Hematopoietic multipotent progenitor cell treated with erythropoietin and hydrocortisone succinate and interleukin-3 and kit ligand, for 15 days (in vitro differentiated cells): ENCODE measurements around the gene DLG2.

Experiments
- DNase-seq: peaks from one replicate; pipeline ENCODE4 v3.0.0-alpha.2; 2015; ENCODE audit warnings: low spot score

DLG2 gene

DNA sequence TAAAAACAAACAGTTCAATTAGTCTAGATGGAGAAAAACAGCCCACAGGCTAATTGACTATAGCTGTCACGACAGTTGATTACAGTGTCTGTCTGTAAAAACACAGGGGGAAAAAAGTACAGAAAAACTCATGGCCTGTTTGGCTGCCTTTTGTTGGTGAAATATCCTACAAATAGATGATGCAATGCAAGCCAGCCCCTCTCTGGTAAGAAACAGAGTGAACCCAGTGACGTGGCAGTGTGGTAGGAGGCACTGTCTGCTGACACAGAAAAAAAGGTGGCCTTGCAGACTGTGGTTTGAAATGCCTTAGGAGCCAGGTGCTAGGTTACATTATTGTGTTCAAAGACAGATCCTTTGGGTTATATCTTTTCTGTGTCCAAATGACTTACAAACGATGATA is 1909.6 kb downstream of the DLG2 start:
- no peak for DNase-seq

DNA sequence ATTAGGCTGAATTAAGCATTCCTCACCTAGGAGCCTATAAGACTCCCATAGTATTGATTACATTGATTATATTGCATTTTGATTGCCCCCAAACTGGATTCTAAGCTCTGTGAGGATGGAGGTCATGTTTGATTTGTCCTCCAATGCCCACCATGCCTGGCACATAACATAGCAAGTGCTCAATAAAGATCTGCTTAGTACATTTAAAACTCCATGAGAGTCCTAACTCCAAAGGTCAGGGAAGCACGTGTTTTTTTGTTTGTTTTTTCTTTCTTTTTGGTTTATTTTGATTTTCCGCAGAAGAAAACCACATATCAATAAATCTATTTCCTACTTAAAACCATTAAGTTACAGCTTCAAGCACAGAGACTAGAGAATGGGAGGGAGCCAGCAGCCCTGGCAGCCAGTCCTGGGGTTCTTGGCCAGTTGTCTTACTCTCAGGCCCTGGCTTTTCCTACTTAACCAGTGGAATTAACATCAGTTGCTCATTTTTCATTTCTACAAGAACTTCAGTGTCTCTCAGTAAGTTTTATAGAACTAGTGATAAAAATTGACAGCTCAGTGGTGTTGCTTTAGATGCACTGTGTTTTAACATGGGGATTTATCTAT is 1911.1 kb downstream of the DLG2 start:
- DNase-seq: no peak

DNA sequence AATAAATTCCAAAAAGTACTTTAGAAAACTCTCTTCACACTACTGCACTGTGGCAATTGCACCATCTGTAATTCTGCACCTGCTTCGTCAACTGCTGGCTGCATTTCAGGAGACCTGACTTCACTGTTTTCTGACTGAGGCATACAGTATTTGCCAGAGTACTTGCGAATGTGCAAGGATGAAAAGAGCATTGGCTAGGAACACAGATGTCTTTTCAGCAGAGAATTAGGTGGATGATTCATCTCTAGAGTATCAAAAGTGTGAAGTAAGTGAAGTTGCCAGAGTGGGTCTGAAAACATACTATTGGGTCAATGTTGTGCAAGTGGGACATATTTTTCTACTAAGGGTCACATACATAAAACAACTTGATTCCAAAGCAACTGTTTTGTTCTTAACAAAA is 1913.4 kb downstream of the DLG2 start:
- DNase-seq: no peak

DNA sequence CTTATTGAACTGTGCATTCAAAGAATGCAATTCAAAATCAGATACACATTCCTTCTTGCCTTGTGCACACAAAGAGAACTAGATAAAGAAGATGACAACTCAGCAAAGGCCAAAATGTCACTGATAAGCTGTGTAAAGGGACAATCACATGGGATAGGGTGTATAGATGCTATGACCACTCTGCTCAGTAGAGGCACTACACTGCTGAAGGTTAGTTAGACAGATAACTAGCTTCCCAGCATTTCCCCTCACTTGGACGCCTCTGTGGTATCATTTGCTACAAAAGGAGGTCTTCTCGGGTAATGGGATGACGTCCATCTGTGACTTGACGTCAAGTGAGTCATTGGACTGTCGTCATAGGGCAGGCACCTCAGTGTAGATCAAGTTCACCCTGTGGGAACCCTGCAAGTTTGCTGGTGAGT is 1916.0 kb downstream of the DLG2 start:
- no peak for DNase-seq

DNA sequence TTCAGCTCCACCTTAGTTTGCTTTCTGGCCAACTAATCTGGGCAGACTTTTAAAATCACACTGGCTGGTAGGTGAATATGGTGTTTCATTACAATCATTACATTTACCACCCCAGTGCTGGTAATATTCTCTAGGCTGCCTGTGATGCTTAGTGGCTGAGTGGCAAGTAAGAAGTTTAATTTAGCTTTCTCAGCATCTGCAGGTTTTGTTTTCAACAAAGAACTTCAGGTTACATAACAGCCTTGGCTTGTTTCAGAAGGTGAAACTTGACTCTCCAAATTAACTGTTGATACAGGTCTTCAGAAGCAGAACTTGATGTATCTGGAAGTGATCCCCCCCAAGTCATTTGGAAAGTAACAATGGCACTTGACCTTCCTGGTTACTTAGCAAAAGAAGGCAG is 1917.7 kb downstream of the DLG2 start:
- DNase-seq: no peak

DNA sequence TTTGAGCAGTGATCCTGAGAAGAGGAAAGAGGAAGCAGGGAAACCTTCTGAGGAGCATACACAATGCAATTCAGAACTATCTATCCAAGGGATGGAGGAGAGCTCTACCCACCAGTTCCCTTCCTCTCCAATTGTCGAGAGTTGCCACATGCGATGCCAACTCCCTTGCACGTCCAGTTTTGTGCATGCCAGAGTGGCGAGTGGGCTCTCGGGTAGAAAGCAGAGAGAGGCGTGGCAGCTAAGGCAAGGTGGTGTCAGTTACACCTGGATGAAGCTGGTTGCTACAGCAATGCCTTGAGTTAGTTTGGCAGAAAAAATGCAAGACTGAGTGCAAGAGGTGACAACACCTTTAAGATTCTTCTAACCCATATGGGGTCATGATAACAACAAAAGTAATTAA is 1920.6 kb downstream of the DLG2 start:
- DNase-seq: no peak

DNA sequence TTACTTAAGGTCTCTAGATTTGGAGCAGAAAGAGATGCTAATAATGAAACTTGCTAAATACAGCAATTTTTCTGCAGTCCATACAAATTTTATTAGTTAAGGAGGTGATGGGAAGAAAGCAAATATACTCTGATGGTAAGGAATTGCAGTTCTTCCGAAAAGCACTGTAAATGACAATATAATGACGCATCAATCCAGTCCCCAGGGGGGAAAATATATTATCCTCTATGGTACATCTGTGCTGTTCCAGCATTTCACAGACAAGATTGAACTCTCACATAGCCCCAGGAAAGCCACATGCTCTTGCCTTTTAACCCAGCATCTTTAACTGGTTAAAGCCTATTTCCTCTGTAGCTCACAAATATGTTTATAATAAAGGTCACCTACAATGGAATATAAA is 1924.3 kb downstream of the DLG2 start:
- DNase-seq: no peak

DNA sequence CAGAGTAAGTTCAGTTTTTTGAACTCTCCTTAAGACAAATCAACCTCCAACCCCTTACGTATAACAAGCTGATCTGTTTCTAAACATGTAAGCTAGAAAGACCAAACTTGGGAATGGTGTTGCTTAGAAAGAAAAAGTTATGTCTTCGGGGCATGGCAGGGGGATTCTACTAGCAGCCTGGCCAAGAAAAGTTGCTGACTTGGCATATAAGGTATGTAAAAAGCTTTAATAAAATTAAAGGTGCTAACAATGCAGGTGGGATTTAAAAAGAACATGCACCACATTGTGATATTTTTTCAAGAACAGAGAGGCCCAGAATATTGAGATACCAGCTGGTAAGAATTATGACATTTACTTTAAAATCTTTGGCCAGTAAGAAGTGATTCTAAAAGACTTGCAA is 1929.6 kb downstream of the DLG2 start:
- no peak for DNase-seq

DNA sequence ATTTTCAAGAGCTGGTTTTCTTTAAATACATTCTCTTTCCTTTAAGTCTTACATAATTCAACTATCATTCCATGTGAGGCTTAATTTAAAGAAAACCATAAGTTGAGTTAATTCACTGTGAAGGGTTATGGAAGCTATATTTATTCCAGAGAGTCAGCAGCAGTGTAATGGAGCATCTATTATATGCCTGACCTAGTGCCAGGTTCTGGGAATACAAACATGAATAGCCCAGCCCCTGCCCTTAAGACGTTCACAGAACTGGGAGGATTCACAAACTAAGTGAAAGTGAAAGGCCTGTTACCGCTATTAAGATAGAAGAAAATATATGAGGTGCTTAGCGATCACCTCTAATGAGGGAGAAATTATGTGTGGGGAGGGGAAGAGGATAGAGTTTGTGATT is 1932.1 kb downstream of the DLG2 start:
- no peak for DNase-seq

DNA sequence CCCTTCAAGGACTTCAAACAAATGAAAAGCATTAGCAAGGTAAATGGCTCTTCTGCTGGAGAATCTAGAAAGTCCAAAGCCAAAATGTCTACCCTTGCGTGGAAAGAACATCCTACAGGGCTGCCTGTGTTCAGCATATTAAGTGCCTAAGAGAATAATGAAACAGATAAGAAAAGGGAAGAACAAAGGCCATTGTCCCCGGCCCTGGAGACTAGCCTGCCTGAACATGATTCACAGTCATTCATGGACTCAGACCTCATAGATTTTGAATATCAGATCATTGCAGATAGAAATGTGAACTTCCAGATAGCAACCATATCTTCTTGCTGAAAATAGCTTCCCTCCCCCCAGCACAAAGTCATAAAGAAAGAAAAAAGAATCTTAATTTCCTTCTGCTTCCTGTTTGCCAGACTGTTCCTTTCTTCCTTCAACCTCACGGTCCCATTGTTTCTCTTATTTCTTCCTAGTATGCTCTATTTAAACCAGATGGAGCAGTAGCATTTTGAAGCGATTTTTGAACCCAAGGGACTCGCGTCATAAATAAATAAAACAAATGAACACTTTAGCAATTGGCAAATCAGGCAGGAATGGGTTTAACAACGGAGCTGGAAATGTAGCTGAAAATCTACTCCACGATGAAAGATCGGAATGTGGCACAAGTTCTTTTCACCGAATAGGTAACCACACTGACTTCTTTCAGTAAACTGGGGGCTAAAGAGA is 1932.8 kb downstream of the DLG2 start:
- no peak for DNase-seq

DNA sequence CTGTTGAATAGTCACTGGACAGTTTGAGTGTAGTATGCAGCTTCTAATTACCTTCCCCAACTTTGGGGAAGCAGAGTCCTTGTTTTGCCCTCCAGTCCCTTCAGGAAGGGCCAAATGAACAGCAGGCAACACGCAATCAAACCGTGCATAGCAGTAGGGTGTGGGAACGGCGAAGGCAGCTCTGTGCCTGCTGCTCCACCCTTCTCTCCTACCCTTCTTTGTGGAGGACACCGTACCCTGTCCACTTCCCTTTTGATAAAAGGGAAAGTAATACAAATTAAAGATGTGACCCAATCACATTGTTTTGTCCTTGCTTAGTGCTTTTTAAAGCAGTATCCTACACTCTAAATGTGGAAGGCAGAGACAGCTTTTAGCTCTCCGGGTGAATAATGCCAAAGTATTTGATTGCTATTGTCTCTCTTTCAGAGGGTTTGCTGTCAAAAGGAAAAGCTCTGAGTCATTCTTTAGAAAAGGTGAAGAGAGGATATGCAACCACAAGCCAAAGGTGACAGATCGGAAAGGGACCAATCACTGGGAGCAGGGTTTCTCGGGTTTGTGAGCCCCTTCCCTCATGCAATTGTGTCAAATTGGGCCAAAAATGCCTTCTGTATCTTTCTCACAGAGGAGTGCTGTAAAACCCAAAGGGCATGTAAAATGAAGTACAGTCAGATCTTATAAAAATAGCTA is 1933.7 kb downstream of the DLG2 start:
- DNase-seq: no peak

DNA sequence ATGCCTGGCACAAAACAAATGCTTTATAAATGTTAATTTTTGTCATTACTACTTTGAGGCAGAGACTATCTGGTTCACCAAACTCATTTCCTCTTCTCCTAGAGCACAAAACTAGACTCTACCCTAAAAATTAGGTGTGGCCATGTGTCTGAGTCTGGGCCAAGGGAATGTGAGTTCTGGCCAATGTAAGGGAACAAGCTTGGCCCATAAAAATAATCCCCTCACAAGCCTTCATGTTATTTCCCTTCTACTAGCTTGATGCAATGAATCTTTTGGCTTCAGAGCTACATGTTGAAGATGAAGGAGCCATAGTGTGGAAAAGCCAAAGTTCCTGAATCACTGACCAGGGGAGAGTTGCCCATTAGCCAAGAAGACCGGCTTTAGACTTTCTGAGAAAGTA is 1934.5 kb downstream of the DLG2 start:
- DNase-seq: no peak

DNA sequence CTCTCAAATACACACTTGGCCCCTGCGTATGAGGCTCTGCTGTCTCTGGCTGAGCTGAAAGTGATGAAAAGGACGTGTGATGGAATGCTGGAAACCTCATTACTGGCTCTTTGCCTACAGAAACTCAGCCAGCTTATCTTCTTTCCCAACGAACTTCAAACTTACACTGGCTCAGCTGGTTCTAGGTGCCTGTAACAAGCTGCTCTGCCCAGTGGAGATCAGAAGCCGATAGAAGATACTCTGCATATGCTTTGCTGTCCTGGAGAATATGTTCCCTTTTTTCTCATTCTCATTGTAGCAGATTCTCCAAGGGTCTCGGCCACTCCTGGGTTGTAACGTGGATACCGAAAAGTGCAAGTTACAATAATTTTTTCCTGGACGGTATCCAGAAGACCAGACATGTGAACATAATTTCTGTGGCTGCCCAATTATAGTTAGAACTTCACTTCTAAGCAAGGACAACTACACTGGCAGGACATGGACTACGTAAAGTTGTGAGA is 1935.6 kb downstream of the DLG2 start:
- no peak for DNase-seq

DNA sequence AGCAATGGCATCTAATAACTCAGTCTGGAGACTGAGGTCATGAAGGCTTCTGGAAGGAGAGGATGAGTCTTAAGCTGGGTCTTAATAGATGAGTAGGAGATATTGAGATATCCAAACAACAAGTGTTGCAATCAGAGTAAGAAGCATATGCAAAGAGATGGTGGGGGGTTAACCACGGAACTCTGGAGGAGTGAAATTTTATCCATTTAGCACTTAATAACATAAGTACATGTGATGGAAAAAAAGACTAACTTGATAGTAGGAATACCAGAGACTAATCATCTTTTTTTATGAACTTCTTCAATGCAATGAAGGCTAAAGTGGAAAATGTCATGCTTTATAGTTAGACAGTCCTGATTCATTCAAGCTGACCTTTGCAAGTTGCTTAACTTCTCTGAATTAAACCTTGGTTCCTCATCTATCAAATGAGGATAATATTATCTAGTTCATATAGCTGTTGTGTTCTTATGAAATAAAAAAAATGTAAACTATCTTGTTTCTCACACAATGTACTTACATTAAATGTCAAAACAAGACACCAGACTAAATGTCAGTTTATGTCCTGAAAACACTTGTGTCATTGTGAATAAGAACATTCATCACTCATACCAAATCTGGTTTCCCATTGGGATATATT is 1937.9 kb downstream of the DLG2 start:
- no peak for DNase-seq

DNA sequence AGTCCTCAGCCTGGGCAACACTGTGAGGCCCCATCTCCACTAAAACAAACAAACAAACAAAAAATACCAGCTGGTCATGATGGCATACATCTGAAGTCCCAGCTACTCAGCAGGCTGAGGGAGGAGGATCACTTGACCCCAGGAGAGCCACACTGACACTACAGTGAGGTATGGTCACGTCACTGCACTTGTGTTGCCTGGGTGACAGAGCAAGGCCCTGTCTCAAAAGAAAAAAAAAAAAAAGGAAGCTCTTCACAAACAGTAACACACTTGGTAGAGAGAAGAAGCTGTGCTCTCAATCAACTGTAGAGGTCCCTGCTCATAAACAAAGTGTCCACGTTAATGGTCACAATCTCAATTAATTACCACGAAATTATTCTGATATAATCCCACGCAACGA is 1939.4 kb downstream of the DLG2 start:
- no peak for DNase-seq

DNA sequence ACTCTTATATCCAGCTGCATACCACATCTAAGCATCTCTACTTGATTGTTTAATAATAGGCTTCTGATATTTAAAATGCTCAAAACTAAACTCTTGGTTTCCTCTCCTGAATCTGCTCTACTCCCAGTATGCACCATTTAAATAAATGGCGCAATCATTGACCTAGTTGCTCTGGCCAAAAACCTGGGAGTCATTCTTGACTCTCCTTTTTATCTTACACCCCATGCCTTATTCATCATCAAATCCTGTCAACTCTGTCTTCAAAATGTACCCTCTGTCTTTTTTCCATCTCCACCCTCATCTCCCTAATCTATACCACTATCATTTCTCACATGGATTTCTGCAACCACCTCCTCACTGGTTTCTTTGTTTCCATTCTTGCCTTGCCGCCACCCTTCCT is 1941.4 kb downstream of the DLG2 start:
- no peak for DNase-seq

DNA sequence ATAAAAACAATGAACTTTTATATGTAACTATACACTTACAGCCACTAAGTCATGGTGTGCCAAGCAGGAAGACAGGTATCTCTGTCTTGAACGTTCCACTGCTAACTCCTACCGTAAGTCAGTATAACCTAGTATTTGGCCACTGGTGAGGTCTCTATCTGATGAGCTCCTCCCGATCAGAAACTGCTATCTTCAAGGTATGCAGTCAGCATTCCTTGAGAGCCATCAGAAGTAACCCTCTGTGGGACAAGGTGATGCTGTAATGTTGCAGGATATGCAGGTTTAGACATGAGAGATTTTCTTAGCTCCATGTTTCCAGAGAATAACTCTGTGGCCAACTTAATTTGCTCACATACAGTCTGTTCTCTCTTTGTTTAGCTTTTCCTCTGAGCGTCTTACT is 1943.1 kb downstream of the DLG2 start:
- DNase-seq: no peak

DNA sequence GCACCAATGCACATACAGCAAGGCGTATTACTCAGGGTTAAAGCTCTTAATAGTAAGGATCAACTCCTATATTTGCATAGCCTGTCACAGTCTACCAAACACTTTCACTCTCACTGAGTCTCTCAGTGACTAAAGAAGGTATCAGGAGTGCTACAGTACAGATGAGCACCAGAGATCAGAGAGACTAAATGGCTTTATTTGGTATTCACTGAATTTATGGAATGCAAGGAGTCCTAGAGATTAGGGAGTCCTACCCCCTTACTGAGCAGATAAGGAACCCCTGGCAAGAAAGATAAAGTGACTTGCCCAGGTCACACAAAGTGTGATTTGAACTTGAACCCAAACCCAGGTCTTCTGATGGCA is 1944.6 kb downstream of the DLG2 start:
- no peak for DNase-seq

DNA sequence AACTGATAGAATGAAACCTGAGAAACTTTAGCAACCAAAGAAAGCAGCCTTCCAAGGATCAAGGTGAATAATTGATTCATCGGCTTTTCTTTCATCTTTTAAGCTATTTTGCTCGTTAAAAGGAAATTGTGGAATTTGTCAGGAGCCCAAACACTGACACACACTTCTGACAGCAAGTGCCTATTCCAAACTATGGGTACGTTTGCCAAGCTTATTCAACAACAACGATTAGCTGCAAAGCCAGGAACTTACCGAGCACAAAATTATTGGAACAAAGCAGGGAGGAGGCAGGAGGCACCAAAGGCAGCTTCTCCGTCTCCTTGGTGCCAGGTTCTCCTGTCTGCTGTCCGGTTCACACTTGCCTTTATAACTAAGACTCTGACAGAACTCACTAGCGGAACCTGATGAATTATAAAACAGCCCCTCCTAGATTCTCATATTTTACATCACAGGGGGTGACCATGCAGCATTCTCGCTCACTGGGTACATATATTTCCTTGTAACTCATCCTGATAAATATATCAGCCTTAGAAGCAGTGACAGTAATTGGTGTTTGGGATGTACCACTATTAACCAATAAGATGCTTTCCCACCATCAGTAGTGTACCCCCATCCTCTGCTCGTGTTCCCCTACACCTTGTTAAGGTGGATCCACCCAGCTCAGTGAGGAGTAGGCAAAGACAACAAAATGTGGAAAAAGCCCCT is 1945.1 kb downstream of the DLG2 start:
- no peak for DNase-seq

DNA sequence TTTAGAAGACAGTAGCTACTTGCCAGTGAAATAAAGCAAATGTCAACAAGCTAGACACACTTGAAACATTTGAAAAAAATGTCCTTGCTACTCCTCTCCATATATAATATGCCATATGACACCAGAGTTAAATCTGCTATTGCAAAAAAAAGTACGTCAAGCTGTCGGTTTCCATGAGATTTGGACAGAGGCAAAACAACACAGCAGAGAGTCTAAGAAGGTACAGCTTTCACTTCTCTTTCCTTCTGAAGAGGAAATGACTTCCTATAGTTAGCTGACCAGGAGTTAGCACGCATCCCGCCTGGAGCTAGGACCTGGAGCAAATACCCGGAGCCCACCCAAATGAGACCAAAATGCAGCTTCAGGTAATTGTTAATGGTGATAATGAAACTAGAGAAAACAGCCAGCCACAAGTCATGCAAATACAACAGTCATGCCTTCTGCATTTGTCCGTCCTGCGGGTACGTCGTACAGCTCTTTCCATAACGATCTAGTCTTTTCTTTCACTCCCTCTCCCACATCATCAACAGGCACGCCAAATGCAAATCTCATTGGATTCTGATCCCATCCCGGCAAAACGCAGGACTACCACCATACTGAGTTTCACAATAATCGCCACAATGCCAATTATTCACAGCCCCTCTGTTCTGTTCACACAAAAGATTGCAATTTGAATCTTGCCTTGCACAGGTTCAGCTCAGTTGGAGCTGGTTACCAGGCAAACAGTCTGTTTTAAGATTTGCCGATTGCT is 1945.9 kb downstream of the DLG2 start:
- no peak for DNase-seq

DNA sequence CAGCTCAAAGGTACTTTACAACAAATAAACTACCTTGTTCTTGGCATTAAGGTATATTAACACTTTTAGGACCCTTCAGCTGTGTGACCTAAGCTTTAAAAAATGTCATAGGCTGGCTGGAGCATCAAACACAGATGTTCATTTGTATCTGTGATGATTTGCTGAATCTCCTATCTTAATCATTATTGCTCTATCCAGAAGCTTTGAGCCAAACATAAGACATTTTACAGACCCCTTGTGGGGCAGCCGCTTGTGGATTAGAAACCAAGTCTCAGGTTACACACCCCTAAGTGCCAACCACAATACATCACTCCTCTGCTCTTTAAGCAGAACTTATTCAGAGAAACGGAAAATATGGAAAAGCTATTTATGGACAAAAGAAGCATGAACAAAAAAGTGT is 1946.8 kb downstream of the DLG2 start:
- no peak for DNase-seq
